CD4-positive, alpha-beta T cell treated with Interleukin-6 at 100 ng/mL for 8 hours (primary cell): Measurements from ENCODE around the gene ITGB3.
"Not testable (repeated sequence)": the region's sequence is repeated elsewhere in the genome, so short reads cannot be mapped to it uniquely, and the experiment has no call there.

Experiments
- DNase-seq: peaks from one replicate; pipeline ENCODE4 v3.0.0-alpha.2; 2020; ENCODE audit warnings: mixed read lengths, low spot score

Gene ITGB3

GRCh38 chr17:47253541-47254402 lies at the start of gene ITGB3:
Gene ITGB3, plus strand, starts transcription at chr17:47253827. Its CDS starts 35 bp downstream, at chr17:47253862.
- peak; percentile 46 for DNase-seq

DNA sequence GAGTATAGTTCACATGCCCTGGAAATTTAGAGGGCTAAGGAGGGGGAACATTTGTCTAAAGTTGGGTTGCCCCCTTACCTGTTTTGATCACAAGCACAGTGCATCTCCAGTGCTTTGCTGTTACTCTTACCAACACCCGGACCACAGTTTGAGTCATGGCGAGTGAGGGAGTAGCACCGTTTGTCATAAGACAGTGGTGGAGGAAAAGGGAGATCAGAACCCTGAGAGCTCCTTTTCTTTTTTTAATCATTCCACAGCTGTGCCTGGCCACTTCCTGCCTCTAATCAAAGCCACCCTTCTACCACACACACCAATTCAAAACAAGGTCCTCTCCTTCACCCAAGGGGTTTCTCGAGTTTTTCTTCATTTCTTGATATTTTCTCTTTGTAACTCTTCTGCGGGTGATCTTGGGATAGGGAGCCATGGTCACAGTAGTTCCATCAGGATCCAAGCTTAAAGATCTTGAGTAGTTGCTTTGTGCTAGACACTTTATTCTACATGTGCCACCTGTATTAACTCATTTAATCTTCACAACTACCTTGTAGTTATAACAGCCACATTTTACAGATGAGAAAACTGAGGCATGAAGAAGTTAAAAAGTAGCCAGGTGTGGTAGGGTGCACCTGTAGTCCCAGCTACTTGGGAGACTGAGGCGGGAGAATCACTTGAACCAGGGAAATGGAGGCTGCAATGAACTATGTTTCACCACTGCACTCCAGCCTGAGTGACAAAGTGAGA lies 49.5 kb upstream of the ITGB3 start:
- peak; percentile 67 for DNase-seq

- DNase-seq = peak; percentile 53
Measured at GRCh38 chr17:47204722-47205418, 48.8 kb upstream of the ITGB3 start.

DNA sequence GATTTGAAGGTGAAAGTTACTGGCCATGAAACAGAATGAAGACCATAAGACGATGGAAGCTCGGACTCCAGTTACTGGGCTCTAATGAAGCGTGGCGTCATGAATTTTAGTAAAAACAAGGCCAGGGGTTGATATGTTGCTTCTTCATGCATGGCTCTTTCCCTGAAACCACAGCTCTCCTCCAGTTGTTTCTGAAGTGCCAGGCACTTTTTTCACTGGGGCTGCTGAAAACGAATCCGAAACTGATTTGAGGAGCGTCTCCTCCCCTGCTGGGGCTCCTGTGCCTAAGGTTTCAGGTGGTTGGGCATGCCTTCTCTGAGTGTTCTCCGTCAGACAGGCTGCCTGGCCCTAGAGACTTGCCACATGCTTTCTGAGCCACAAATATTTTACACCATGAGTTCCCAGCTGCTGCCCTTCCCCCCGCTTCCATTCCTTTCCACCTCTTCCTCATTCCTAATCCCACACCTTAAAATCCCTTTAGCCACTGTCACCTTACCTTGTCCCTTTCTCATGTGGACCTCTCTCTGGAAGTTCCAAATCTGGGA lies 48.1 kb upstream of the ITGB3 start:
- DNase-seq = peak; percentile 84

- no peak for DNase-seq
Measured at GRCh38 chr17:47207143-47208067, 46.2 kb upstream of the ITGB3 start.

DNA sequence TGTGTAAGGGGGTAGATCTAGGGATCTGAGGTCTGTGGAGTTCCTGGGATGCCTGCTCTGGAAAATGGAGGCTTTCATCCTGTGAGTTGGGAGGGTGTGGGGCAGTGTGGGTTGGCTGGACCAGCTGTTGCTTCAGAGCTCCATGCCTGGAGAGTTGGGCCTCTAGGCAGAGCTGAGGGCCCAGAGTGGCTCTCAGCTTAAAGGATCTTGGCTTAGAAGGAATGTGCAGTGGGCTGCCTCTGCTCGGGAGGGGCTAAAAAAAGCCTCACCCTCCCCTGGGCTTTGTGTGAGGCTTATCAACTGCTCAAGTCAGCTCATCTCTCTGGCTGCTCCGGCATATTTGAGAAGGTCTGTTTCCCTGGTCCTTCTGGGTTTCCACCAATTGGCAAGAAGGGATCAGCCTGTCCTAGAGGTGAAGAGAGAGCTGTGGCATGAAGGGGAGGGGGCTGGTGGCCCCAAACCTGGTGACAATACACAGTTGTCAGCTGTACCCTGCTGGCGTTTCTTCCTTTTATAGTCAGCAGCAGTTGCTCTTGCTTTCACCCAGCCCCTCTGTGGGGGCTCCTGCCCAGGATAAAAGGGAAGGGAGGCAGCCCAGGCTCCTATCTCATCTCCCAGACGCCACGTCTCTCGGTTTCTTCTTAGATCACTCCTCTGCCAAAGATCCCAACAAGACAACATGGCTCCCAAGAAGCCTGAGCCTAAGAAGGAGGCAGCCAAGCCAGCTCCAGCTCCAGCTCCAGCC lies 44.7 kb upstream of the ITGB3 start, which contains the start of gene MYL4:
TSS of gene MYL4 (plus strand) at position 605 of the 745 bp plus-strand sequence. CDS start at position 680, 75 bp downstream.
- DNase-seq = no peak

DNA sequence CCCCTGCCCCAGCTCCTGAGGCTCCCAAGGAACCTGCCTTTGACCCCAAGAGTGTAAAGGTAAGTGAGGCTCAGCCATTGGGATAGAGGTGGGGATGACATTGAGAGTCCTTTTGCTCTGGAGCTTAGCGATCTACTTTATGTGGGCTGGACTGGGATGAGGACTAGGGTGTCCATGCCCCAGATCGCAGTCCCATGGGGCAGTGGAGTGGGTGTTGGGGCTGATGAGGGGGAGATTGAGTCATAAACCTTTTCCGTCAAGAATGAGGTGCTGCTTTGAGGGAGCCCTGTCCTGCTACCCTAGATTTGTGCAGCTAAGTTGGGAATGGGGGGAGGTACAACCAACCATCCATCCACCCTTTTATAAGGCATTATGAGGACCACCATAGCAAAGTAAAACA lies 44.1 kb upstream of the ITGB3 start:
- DNase-seq = no peak

GRCh38 chr17:47210105-47210504 lies 43.5 kb upstream of the ITGB3 start:
- no peak for DNase-seq

GRCh38 chr17:47210779-47211178 lies 42.8 kb upstream of the ITGB3 start:
- no peak for DNase-seq

- no peak for DNase-seq
Measured at GRCh38 chr17:47212458-47212857, 41.2 kb upstream of the ITGB3 start.

DNA sequence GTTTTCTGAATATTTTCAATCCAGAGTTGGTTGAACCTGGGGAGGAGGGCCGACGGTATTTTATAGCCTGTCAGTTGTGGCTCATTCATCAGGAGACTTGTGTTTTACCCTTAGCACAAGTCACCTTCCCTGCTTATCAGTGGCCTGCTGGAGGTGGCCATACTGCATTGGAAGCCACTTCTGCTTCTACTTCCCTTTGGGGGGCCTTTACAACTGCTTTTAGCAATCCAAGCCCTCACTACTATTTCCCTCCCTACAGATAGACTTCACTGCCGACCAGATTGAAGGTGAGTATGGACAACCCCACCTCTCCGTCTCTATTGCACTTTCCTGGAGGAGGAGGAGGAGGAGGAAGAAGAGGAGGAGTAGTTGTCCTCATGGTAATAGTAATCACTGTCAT lies 40.1 kb upstream of the ITGB3 start:
- DNase-seq = no peak

DNA sequence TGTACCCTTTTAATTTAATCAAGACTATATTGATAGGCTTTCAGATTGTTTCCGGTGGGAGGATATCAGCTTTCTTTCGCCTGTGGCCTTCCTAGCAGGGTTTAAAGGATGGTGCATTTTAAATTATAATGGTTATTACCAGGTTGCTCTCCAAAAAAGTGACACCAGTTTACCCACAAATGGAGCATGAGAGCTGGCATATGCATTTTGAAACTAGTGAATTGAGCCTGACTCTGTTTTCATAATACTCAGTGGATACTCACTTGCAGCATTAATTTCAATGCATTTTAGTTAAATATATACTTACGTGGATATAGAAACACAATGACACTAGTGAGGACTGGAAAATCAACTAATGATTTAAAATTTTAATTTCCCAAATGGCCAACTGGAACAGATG lies 38.7 kb upstream of the ITGB3 start:
- DNase-seq = no peak

DNA sequence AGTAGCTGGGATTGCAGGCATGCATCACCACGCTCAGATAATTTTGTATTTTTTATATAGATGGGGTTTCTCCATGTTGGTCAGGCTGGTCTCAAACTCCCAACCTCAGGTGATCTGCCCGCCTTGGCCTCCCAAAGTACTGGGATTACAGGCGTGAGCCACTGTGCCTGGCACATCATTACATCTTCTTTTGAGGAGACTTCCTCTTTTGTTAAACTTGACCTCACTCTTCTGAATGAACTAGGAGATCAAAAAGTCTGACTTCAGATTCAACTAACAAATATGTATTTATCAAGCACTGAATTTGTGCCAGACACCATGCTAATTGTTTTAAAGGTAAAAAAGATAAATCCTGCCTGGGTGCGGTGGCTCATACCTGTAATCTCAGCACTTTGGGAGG lies 36.8 kb upstream of the ITGB3 start:
- DNase-seq = not testable (repeated sequence)

DNA sequence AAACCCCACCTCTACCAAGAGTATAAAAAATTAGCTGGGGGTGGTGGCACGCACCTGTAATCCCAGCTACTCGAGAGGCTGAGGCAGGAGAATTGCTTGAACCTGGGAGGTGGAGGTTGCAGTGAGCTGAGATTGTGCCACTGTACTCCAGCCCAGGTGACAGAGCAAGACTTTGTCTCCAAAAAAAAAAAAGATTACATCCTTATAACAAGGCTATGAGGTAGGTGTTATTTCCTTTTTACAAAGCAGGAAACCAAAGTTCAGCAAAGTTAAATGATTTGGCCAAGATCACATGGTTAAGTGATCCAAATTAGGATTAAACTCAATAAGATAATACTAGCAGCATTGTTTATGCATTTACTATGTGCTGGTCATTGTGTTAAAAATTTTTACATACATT lies 36.3 kb upstream of the ITGB3 start:
- peak; percentile 30 for DNase-seq

DNA sequence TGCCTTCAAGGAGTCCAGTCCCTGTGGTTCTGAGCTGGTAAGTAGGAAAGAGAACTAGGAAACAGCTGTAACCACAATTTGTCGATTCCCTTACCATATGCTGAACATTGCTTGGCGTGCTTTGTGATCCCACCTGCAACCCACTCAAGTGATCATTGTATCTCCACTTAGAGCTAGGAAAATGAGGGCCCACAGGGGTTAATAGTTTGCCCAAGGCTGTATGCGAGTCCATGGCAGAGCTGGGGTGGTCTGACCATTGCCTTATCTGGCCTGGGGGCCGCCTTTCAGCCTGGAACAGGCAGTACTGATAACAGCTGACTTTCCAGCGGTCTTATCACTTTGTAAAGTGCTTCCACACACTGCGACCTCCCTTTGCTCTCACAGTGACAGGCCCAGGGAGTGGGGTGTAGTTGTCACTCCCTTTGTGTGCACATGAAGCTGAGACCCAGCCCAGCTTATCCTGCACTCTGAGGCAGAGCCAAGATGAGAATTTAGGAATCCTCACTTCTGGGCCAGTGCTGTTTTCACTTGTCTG lies 34.7 kb upstream of the ITGB3 start:
- DNase-seq = no peak

DNA sequence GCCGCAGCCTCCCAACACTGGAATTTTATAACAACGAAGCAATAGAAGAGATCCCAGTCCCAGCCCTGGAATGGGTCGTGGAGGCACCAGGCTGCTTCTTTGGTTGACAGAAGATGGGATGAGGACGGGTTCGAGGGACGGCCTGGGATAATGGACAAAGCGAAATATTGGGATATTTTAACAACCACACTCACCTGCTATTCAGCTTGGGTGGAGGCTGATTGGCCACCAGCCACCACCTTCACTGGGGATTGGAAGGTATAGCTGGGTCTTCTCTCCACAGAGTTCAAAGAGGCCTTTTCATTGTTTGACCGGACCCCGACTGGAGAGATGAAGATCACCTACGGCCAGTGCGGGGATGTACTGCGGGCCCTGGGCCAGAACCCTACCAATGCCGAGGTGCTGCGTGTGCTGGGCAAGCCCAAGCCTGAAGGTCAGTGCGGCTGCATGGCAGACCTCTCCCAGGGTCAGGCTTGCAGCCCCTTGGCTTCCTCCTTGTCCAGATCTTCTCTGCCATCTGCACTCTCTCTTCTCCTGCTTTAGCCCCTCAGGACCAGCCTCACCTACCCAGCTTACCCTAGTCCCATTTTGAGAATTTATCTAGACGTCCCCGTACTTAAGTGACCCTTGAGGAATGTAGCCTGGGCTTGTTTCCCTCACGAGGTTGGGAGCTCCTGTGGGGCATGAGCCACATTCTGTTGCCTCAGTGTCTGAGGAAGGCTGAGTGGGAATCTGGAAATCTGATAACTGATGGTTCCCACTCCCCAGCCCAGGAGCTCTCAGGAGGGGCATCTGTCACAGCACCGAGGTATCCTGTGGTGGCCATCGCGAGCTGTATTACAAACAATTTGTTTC lies 33.8 kb upstream of the ITGB3 start:
- DNase-seq = no peak

GRCh38 chr17:47220531-47220999 lies 33.1 kb upstream of the ITGB3 start:
- peak; percentile 15 for DNase-seq

- DNase-seq = no peak
Measured at GRCh38 chr17:47221154-47221553, 32.5 kb upstream of the ITGB3 start.

- no peak for DNase-seq
Measured at GRCh38 chr17:47222047-47222446, 31.6 kb upstream of the ITGB3 start.
